ENCODE data around the gene ZNF385C.

Gene ZNF385C

DNA sequence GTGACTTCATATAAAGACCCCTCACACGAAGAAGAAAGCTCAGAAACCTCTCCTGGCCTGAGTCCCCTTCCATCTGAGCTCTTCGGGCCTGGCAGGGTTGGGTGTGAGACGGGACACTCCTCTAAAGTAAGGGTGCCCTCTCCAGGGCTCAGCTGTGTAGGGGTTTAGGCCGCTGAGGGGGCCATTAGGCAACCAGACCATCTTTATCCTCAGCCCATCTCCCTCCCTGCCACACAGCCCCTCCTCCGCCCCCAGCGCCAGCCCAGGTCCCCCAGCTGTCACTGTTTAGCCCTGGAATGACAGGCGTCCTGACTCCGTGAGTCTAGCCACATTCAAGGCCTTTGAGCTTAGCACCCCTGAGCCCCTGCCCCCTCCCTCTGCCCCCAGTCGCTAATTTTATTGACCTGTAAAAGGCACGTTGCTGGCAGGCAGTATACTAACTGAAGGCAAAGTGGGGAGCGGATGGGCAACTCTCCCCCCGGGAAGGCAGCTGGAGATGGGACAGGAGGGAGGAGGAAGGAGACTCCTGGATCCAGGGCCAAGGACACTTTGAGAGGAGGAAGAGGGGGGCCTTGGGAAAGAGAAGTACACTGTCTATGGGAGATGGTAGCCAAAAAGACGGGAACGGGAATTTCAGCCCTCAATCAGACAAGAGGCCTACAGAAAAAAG, 592 bp upstream of the ZNF385C start:
- Histone ChIP-seq H3K9ac (ENCODE audit: low read length) (no peak overlapping the region), H3K27me3 (replicated peaks; ENCODE audit: control insufficient read depth, insufficient read depth, low read length) (peaks cover 43% of the 10 kb centered on the region), H3K4me1 (ENCODE audit: control insufficient read depth, insufficient read depth, low read length) (peaks cover 3% of the 10 kb centered on the region), H3K36me3 (ENCODE audit: control insufficient read depth, insufficient read depth, low read length, severe bottlenecking) (no peaks in the 10 kb centered on the region), H3K9me3 (ENCODE audit: control insufficient read depth, low read length) (no peaks in the 10 kb centered on the region), H3K4me3 (ENCODE audit: low read length) (no peak overlapping the region)
- DNase-seq (ENCODE audit: low read depth), result no peak

DNA sequence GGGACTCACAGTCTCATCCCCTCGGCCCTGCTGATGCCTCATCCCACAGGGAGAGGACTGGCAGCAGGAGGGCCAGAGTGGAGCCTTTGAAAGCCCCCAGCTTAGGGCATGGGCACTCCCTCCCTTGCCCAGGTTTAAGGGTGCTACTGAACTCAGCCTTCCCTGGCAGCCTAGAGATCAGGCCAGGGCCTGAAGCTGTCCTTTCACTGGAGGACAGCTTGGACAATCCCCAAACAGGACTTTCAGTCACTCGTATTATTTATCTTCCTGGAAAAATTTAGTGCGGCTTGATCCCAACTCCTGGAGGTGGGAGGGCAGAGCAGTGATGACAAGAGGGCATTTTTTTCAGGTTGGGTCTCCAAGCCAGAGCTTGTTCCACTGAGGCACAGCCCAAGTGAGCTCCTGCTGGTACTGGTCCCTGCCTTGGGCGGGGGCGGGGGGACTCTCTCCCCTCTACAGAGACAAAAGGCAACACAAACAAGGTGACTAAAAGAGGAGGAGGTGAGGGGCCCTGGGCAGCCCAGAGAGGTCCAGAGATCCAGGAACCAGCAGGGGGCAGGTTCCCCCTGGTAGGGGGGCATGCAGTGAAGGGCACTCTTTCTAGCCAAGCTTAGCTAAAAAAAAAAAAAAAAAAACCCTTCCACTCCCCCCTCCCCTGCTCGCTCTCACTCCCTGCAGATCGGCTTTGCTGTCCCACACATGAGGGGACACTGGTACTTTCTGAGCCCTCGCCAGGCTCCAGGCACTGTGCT, 1.7 kb downstream of the ZNF385C start:
- Histone ChIP-seq H3K4me3 (ENCODE audit: low read length) (no peak overlapping the region), H3K9ac (ENCODE audit: low read length) (no peak overlapping the region), H3K9me3 (ENCODE audit: control insufficient read depth, low read length) (no peaks in the 10 kb centered on the region), H3K36me3 (ENCODE audit: control insufficient read depth, insufficient read depth, low read length, severe bottlenecking) (no peaks in the 10 kb centered on the region), H3K4me1 (ENCODE audit: control insufficient read depth, insufficient read depth, low read length) (no peaks in the 10 kb centered on the region), H3K27me3 (replicated peaks; ENCODE audit: control insufficient read depth, insufficient read depth, low read length) (peaks cover 51% of the 10 kb centered on the region)
- DNase-seq (ENCODE audit: low read depth), result no peak

DNA sequence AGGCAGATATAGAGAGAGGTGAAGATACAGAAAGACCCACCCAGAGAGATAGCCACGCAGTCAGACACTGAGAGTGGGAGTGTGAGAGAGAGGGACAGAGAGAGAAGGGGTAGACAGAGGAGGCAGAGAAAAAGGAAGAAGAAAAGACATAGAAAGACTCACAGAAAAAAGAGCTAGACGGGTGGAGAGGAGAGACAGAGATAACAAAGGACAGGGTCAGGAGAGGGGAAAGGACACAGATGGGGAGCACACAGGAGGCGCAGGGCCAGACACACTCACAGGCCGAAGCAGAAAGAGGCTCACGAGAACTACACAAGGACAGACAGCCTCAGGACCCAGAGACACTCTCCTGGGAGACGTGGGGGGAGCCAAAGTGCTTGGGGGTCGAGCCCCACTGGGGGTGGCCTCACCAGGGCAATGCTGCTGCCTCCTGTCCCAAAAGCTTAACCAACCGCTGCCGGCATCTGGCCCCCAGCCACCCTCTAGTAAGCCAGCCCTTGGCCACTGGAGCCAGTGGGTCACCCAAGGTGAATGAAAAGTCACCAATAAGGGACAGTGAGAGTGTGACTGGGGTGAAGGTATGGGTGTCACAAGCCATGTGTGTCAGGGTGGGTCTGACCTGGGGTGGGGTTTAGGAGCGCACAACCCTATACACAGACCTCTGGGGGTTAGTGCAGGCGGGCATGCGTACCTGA, 3.8 kb downstream of the ZNF385C start:
- H3K36me3 ChIP-seq (ENCODE audit: control insufficient read depth, insufficient read depth, low read length, severe bottlenecking), result no peaks in the 10 kb centered on the region
- H3K4me1 ChIP-seq (ENCODE audit: control insufficient read depth, insufficient read depth, low read length), result no peaks in the 10 kb centered on the region
- no peak overlapping the region for H3K9ac ChIP-seq (ENCODE audit: low read length)
- peaks cover 65% of the 10 kb centered on the region for H3K27me3 ChIP-seq (replicated peaks; ENCODE audit: control insufficient read depth, insufficient read depth, low read length)
- H3K9me3 ChIP-seq (ENCODE audit: control insufficient read depth, low read length), result no peaks in the 10 kb centered on the region
- no peak overlapping the region for H3K4me3 ChIP-seq (ENCODE audit: low read length)
- no peak for DNase-seq (ENCODE audit: low read depth)

DNA sequence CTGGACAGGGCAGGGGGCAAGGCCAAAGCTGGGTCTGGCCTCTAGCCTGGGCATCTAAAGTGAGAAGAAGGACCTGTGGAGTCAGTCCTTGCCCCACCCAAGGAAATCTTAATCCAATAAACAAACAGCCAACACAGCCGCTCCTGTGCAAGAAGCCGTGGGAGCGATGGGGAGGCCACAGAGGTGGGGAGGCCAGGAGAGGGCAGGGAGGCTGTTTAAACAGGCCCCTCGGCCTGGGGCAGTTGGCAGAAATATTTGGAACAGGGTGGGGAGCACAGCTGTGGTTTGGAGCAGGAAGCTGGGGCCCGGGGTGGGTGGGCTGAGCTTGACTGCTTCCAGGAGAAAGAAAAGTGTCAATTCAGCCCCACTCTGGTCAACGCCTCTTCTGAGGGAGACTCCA, 5.3 kb downstream of the ZNF385C start:
- no peak overlapping the region for H3K4me3 ChIP-seq (ENCODE audit: low read length)
- H3K9me3 ChIP-seq (ENCODE audit: control insufficient read depth, low read length), result no peaks in the 10 kb centered on the region
- no peaks in the 10 kb centered on the region for H3K4me1 ChIP-seq (ENCODE audit: control insufficient read depth, insufficient read depth, low read length)
- H3K27me3 ChIP-seq (replicated peaks; ENCODE audit: control insufficient read depth, insufficient read depth, low read length), result peaks cover 76% of the 10 kb centered on the region
- H3K36me3 ChIP-seq (ENCODE audit: control insufficient read depth, insufficient read depth, low read length, severe bottlenecking), result no peaks in the 10 kb centered on the region
- no peak for DNase-seq (ENCODE audit: low read depth)
- H3K9ac ChIP-seq (ENCODE audit: low read length), result no peak overlapping the region

DNA sequence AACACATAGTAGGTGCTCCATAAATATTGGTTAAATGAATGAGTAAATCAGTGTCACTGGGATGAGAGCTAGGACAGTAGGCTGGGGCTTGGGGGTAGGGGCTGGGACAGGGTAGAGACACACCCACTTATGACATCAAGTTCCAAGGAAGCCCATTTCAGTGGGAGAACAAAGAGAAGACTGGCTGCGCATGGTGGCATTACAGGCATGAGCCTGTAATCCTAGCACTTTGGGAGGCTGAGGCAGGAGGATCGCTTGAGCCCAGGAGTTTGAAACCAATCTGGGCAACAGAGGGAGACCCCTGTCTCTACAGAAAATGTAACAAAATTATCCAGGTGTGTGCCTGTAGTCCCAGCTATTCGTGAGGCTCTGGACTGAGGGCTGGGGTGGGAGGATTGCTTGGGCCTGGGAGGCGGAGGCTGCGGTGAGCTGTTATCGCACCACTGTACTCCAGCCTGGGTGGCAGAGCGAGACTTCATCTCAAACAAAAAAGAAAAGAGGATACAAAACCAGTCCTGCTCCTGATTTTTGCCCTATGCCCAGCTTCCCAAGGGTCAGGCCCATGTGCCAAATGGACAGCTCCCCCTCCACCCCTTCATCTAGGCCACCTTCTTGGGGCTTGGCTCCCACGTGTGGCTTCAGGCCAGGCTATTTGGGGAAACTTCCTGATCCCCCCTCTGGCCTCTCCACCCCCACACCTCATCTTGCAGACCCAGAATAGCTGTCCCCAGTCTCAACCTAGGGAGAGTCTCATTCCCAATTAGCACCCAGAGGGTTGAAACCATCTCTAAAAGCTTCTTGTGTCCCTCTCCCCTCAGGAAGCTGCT, 7.1 kb downstream of the ZNF385C start:
- Histone ChIP-seq H3K36me3 (ENCODE audit: control insufficient read depth, insufficient read depth, low read length, severe bottlenecking) (no peaks in the 10 kb centered on the region), H3K4me3 (ENCODE audit: low read length) (no peak overlapping the region), H3K9ac (ENCODE audit: low read length) (no peak overlapping the region), H3K4me1 (ENCODE audit: control insufficient read depth, insufficient read depth, low read length) (no peaks in the 10 kb centered on the region), H3K27me3 (replicated peaks; ENCODE audit: control insufficient read depth, insufficient read depth, low read length) (peaks cover 63% of the 10 kb centered on the region), H3K9me3 (ENCODE audit: control insufficient read depth, low read length) (no peaks in the 10 kb centered on the region)
- no peak for DNase-seq (ENCODE audit: low read depth)

DNA sequence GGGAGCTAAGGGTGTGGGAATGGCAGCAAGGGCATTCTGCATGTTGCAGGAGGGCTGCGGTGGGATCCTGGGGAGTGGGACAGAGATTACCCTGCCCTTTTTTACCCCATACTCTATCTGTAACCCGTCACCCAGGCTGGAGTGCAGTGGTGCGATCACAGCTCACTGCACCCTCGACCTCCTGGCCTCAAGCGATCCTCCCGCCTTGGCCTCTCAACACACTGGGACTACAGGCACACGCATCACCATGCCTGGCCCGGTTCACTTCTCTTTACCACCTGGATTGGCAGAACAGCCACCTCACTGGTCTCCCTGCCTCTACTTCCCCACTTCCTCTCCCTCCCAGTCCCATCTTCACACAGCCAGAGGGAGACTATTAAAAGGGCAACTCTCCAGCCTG, 9.5 kb downstream of the ZNF385C start:
- peaks cover 39% of the 10 kb centered on the region for H3K27me3 ChIP-seq (replicated peaks; ENCODE audit: control insufficient read depth, insufficient read depth, low read length)
- H3K9ac ChIP-seq (ENCODE audit: low read length), result no peak overlapping the region
- no peaks in the 10 kb centered on the region for H3K9me3 ChIP-seq (ENCODE audit: control insufficient read depth, low read length)
- DNase-seq (ENCODE audit: low read depth), result no peak
- no peaks in the 10 kb centered on the region for H3K4me1 ChIP-seq (ENCODE audit: control insufficient read depth, insufficient read depth, low read length)
- H3K36me3 ChIP-seq (ENCODE audit: control insufficient read depth, insufficient read depth, low read length, severe bottlenecking), result no peaks in the 10 kb centered on the region
- H3K4me3 ChIP-seq (ENCODE audit: low read length), result no peak overlapping the region

DNA sequence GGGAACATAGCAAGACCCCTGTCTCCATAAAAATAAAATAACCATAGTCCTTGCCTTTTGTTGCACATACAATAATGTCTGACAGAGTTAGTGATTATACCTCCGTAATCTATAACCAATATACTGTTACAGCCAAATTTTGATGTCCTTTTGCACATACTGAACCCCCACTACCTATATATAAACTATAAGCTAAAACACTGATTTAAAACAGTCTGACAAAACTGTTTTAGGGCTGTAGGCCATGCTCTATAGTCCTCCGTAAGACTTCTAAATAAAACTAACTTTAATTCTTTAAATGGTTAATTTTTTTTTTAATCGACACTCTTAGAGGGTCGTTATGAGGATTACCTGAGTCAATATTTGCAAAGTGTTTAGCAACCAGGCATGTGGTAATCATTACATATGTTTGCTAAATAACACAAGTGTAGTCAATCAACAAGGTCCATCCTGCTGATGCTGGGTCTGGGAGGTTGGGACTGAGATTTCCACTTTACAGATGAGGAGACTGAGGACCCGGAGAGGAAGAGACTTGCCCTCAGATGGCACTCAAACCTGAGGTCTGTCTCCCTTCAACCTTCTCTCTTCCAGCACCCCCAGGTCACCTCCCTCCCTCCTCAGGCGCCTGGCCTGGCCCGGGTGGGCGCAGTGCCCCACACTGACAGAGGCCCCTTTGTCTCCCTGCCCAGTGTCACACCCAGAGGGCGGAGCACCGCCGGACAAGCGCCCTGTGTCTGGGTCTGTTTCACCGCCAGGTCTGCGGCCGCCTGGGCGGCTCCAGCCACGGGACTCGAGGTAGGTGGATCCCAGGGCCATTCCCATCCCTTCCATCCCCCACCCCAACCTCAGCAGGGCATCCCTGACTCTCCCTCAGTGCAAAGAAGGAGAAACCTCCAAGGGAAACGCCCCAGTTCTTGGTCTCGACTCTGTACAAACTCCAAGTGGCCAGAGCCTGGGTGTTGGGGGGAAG, 10.3 kb downstream of the ZNF385C start:
- H3K9ac ChIP-seq (ENCODE audit: low read length), result no peak overlapping the region
- DNase-seq (ENCODE audit: low read depth), result no peak
- peaks cover 37% of the 10 kb centered on the region for H3K27me3 ChIP-seq (replicated peaks; ENCODE audit: control insufficient read depth, insufficient read depth, low read length)

DNA sequence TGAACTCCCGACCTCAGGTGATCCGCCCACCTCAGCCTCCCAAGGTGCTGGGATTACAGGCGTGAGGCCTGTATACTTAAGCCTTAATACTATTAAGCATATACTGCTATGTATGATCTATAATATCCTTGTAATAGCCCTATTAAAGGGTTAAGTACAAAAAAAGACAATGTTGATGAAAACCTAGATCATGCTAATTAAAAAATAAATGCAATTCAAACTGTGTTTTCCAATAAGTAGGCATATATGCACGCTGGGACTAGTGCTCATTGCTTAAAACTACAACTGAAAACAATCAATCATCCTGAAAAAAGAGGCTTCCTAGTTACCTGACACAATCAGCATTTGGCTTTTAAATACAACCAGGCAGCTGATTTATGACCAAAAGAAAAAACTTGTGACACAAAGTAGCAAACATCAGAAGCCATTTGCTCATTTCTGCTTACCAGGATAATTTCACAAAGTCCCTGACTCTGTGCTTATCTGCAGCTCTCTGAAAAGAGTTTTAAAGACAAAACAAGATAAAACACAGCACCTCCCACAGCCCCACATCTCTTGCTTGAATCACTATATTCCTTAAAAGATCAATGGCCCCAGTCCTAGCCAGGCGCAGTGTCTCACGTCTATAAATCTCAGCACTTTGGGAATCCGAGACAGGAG, 11.1 kb downstream of the ZNF385C start:
- no peak overlapping the region for H3K4me3 ChIP-seq (ENCODE audit: low read length)
- no peak overlapping the region for H3K9ac ChIP-seq (ENCODE audit: low read length)
- no peaks in the 10 kb centered on the region for H3K4me1 ChIP-seq (ENCODE audit: control insufficient read depth, insufficient read depth, low read length)
- H3K27me3 ChIP-seq (replicated peaks; ENCODE audit: control insufficient read depth, insufficient read depth, low read length), result peaks cover 37% of the 10 kb centered on the region
- H3K36me3 ChIP-seq (ENCODE audit: control insufficient read depth, insufficient read depth, low read length, severe bottlenecking), result no peaks in the 10 kb centered on the region
- H3K9me3 ChIP-seq (ENCODE audit: control insufficient read depth, low read length), result no peaks in the 10 kb centered on the region
- no peak for DNase-seq (ENCODE audit: low read depth)

More for the DNA sequence above, 10.3 kb downstream of the ZNF385C start:
- Histone ChIP-seq H3K36me3 (ENCODE audit: control insufficient read depth, insufficient read depth, low read length, severe bottlenecking) (no peaks in the 10 kb centered on the region), H3K9me3 (ENCODE audit: control insufficient read depth, low read length) (no peaks in the 10 kb centered on the region), H3K4me3 (ENCODE audit: low read length) (no peak overlapping the region), H3K4me1 (ENCODE audit: control insufficient read depth, insufficient read depth, low read length) (no peaks in the 10 kb centered on the region)

DNA sequence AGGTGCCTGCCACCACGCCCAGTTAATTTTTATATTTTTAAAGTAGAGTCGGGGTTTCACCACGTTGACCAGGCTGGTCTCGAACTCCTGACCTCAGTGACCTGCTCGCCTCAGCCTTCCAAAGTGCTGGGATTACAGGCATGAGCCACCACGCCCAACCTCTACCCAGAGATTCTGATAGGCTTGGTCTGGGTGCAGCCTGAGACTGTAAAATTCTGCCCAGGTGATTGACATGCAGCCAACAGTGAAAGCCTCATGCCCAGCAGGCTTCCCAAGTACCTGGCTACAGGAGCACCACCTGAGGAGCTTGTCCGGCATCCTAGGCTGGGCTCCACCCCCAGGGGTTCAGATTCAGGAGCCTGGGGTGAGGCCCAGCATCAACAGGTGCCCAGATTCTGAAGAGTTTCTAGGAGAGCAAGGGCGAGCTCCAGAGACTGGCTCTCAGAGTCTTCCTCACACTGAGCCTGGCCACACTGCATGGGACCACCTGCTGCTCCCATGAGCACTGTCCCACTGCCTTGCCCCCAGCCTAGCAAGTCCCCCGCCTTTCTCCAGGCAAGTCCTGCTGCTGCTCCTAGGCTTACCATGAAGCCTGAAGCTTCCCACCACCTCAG, 16.6 kb downstream of the ZNF385C start:
- DNase-seq (ENCODE audit: low read depth), result no peak
- Histone ChIP-seq H3K27me3 (replicated peaks; ENCODE audit: control insufficient read depth, insufficient read depth, low read length) (peaks cover 35% of the 10 kb centered on the region), H3K9ac (ENCODE audit: low read length) (no peak overlapping the region), H3K9me3 (ENCODE audit: control insufficient read depth, low read length) (no peaks in the 10 kb centered on the region), H3K4me3 (ENCODE audit: low read length) (no peak overlapping the region), H3K4me1 (ENCODE audit: control insufficient read depth, insufficient read depth, low read length) (no peaks in the 10 kb centered on the region), H3K36me3 (ENCODE audit: control insufficient read depth, insufficient read depth, low read length, severe bottlenecking) (no peaks in the 10 kb centered on the region)
